Prostate gland (tissue), 2 donors: ENCODE measurements around the gene MDFIC.

Source experiments
- POLR2AphosphoS5 ChIP-seq: sonication (generic); formaldehyde crosslinking; IDR thresholded peaks from one replicate; pipeline ENCODE4 v1.6.1; 2017; ENCODE audit warnings: antibody characterized with exemption
- TF ChIP-seq, protein P1 (sequence below), 4 experiments: fragments of 200-600 bp in 2 of 4; fragments of 450-650 bp in 2 of 4; sonication (generic) in 2 of 4; IDR thresholded peaks; 1 replicate in 3 of 4; 2 replicates in 1 of 4; pipeline ENCODE4 v1.5.1; 2016 to 2019; ENCODE audit warnings: antibody characterized with exemption in 4 of 4, mild to moderate bottlenecking in 2 of 4, moderate library complexity in 2 of 4

DNA sequence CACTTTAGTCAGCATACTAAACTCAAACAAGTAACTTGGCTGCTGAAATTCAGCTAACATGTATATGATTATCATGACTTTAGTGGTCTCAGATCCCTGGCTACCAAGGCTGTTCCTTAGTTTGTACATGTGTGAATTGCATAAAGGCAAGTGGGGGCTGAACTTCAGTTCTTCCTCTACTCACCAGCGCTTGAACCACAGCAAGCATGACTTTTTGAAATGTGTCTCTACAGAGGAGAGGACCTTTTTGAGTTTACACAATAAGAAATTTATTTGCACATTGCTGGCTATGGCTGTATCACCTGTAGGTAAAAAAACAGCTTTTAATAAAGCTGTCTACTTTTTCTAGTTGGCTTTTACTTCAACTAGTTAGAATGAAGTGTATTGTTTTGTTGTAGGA lies 48.8 kb downstream of the MDFIC start:
- TF ChIP-seq, protein P1, sequence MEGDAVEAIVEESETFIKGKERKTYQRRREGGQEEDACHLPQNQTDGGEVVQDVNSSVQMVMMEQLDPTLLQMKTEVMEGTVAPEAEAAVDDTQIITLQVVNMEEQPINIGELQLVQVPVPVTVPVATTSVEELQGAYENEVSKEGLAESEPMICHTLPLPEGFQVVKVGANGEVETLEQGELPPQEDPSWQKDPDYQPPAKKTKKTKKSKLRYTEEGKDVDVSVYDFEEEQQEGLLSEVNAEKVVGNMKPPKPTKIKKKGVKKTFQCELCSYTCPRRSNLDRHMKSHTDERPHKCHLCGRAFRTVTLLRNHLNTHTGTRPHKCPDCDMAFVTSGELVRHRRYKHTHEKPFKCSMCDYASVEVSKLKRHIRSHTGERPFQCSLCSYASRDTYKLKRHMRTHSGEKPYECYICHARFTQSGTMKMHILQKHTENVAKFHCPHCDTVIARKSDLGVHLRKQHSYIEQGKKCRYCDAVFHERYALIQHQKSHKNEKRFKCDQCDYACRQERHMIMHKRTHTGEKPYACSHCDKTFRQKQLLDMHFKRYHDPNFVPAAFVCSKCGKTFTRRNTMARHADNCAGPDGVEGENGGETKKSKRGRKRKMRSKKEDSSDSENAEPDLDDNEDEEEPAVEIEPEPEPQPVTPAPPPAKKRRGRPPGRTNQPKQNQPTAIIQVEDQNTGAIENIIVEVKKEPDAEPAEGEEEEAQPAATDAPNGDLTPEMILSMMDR (IDR thresholded peaks at IDR 0.05) = no peak
- no peak for TF ChIP-seq POLR2AphosphoS5
